AG09319 (cell line): ENCODE results near the gene GJA1.

Source experiments
- DNase-seq: peaks from one replicate; pipeline ENCODE4 v3.0.0-alpha.2; 2010; ENCODE audit warnings: low read depth; ENCODE audit errors: extremely low read depth
- CTCF ChIP-seq: IDR thresholded peaks from 2 replicates; pipeline ENCODE4 v1.5.1; 2011; ENCODE audit warnings: low read depth, mild to moderate bottlenecking, inconsistent platforms, low read length, moderate library complexity

The GJA1 gene

GRCh38 chr6:121479486-121480098, 44.1 kb downstream of the GJA1 start:
- TF ChIP-seq CTCF: no peak
- DNase-seq: no peak

- DNase-seq: no peak
- TF ChIP-seq CTCF: no peak
Measured at GRCh38 chr6:121480099-121480713, 44.8 kb downstream of the GJA1 start.

- no peak for DNase-seq
- no peak for TF ChIP-seq CTCF
Measured at GRCh38 chr6:121482004-121482693, 46.7 kb downstream of the GJA1 start.

GRCh38 chr6:121482751-121483150, 47.3 kb downstream of the GJA1 start:
- no peak for TF ChIP-seq CTCF
- DNase-seq: no peak

GRCh38 chr6:121485359-121485811, 49.9 kb downstream of the GJA1 start:
- no peak for TF ChIP-seq CTCF
- no peak for DNase-seq

- TF ChIP-seq CTCF: no peak
- no peak for DNase-seq
Measured at GRCh38 chr6:121491576-121491975, 56.1 kb downstream of the GJA1 start.

GRCh38 chr6:121492536-121492935, 57.1 kb downstream of the GJA1 start:
- no peak for DNase-seq
- TF ChIP-seq CTCF: no peak
